Measurements from ENCODE around the gene METAP2. TPM values are rescaled to one million over a fixed set of nuclear protein-coding genes. Genes with fewer than 3 reads are reported as not detected.

The METAP2 gene
- polyA plus RNA-seq, 1 donor (not counting 4 experiments of a cell fraction or from before 2014, with no cell fraction given): 103 TPM

- no peaks in the 10 kb centered on the region for H3K9me1 ChIP-seq (ENCODE audit: control insufficient read depth, extremely low read depth, insufficient read depth, low read length)
- no peak for TF ChIP-seq EZH2 (IDR thresholded peaks at IDR 0.05; ENCODE audit: low read length)
- TF ChIP-seq, protein P1, sequence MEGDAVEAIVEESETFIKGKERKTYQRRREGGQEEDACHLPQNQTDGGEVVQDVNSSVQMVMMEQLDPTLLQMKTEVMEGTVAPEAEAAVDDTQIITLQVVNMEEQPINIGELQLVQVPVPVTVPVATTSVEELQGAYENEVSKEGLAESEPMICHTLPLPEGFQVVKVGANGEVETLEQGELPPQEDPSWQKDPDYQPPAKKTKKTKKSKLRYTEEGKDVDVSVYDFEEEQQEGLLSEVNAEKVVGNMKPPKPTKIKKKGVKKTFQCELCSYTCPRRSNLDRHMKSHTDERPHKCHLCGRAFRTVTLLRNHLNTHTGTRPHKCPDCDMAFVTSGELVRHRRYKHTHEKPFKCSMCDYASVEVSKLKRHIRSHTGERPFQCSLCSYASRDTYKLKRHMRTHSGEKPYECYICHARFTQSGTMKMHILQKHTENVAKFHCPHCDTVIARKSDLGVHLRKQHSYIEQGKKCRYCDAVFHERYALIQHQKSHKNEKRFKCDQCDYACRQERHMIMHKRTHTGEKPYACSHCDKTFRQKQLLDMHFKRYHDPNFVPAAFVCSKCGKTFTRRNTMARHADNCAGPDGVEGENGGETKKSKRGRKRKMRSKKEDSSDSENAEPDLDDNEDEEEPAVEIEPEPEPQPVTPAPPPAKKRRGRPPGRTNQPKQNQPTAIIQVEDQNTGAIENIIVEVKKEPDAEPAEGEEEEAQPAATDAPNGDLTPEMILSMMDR (optimal IDR thresholded peaks at IDR 0.05 in 1 of 3, IDR thresholded peaks at IDR 0.05 in 1 of 3, conservative IDR thresholded peaks at IDR 0.05 in 1 of 3; ENCODE audit: extremely low read depth in 1 of 3, insufficient read depth in 2 of 3, low read length in 3 of 3): no peak
- H3K4me2 ChIP-seq (ENCODE audit: control insufficient read depth, extremely low read depth, insufficient read depth, low read depth, low read length): no peak overlapping the region
- H3K27ac ChIP-seq (ENCODE audit: control insufficient read depth, insufficient read depth, low read length): no peak overlapping the region
- H3K4me3 ChIP-seq (ENCODE audit: control insufficient read depth in 2 of 3, extremely low read depth in 1 of 3, insufficient read depth in 2 of 3, low read depth in 1 of 3, low read length in 3 of 3): no peak overlapping the region
- dilution Hi-C loops (cut with MboI; ENCODE audit: extremely low pct_ligation_motif_present, low sequenced_read_pairs): no loop called here
- H3K36me3 ChIP-seq (ENCODE audit: control insufficient read depth in 2 of 2, extremely low read depth in 1 of 2, insufficient read depth in 2 of 2, low read length in 2 of 2): peaks cover 5 to 6% of the 10 kb centered on the region in 2 experiments
- no peaks in the 10 kb centered on the region for H3K4me1 ChIP-seq (ENCODE audit: control insufficient read depth, extremely low read depth, insufficient read depth, low read length)
- H3K79me2 ChIP-seq (ENCODE audit: control insufficient read depth, insufficient read depth, low read length): no peaks in the 10 kb centered on the region
- no peaks in the 10 kb centered on the region for H3K27me3 ChIP-seq (ENCODE audit: control insufficient read depth, extremely low read depth, insufficient read depth, low read length)
- H4K20me1 ChIP-seq (ENCODE audit: control insufficient read depth, extremely low read depth, insufficient read depth, low read length): no peaks in the 10 kb centered on the region
- FAIRE-seq (no peak), DNase-seq (ENCODE audit: low read depth, low spot score) (no peak)
- H3K9ac ChIP-seq (ENCODE audit: control insufficient read depth, extremely low read depth, insufficient read depth, low read length): no peak overlapping the region
- no peaks in the 10 kb centered on the region for H3K9me3 ChIP-seq (ENCODE audit: control insufficient read depth, low read depth, low read length)
- H2AFZ ChIP-seq (ENCODE audit: control insufficient read depth, low read length): no peak overlapping the region
Observed at GRCh38 chr12:95516757-95517156, 42.8 kb downstream of the METAP2 start.

DNA sequence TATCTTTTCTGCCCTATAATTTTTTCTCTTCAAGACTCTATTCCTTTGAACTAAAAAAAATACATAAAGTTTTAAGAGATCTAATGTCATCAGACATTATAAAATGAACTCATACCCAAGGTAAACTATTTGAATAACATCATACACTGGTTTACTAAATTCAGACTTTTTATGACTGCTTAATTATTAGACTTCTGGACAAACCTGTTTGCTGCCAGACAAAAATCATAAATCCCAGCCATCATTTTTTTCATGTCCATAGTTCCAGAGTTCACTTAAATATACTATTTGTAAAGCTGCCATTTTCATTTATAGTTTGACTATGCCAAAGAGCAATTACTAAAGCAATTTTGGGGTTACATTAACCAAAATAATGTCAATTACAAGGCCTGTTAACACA, 43.3 kb downstream of the METAP2 start:
- no peak for FAIRE-seq
- no peak for DNase-seq (ENCODE audit: low read depth, low spot score)
- Histone ChIP-seq H2AFZ (ENCODE audit: control insufficient read depth, low read length) (no peak overlapping the region), H3K4me2 (ENCODE audit: control insufficient read depth, extremely low read depth, insufficient read depth, low read depth, low read length) (no peak overlapping the region), H3K36me3 (ENCODE audit: control insufficient read depth in 2 of 2, extremely low read depth in 1 of 2, insufficient read depth in 2 of 2, low read length in 2 of 2) (peaks cover 3% of the 10 kb centered on the region in 2 experiments), H3K9me1 (ENCODE audit: control insufficient read depth, extremely low read depth, insufficient read depth, low read length) (no peaks in the 10 kb centered on the region), H3K79me2 (ENCODE audit: control insufficient read depth, insufficient read depth, low read length) (no peaks in the 10 kb centered on the region), H3K27ac (ENCODE audit: control insufficient read depth, insufficient read depth, low read length) (no peak overlapping the region), H3K4me1 (ENCODE audit: control insufficient read depth, extremely low read depth, insufficient read depth, low read length) (no peaks in the 10 kb centered on the region), H3K9ac (ENCODE audit: control insufficient read depth, extremely low read depth, insufficient read depth, low read length) (no peak overlapping the region), H4K20me1 (ENCODE audit: control insufficient read depth, extremely low read depth, insufficient read depth, low read length) (no peaks in the 10 kb centered on the region), H3K9me3 (ENCODE audit: control insufficient read depth, low read depth, low read length) (no peaks in the 10 kb centered on the region), H3K27me3 (ENCODE audit: control insufficient read depth, extremely low read depth, insufficient read depth, low read length) (no peaks in the 10 kb centered on the region), H3K4me3 (ENCODE audit: control insufficient read depth in 2 of 3, extremely low read depth in 1 of 3, insufficient read depth in 2 of 3, low read depth in 1 of 3, low read length in 3 of 3) (no peak overlapping the region)
- no peak for TF ChIP-seq EZH2 (IDR thresholded peaks at IDR 0.05; ENCODE audit: low read length)
- TF ChIP-seq, protein P1 (optimal IDR thresholded peaks at IDR 0.05 in 1 of 3, IDR thresholded peaks at IDR 0.05 in 1 of 3, conservative IDR thresholded peaks at IDR 0.05 in 1 of 3; ENCODE audit: extremely low read depth in 1 of 3, insufficient read depth in 2 of 3, low read length in 3 of 3): no peak
- dilution Hi-C loops (cut with MboI; ENCODE audit: extremely low pct_ligation_motif_present, low sequenced_read_pairs): no loop called here
